T-helper 22 cell (primary cell): ENCODE results near the gene LRP11.

ENCODE experiments used
- DNase-seq: peaks from one replicate; pipeline ENCODE4 v3.0.0-alpha.2; 2020; ENCODE audit warnings: low read depth

LRP11 gene

DNA sequence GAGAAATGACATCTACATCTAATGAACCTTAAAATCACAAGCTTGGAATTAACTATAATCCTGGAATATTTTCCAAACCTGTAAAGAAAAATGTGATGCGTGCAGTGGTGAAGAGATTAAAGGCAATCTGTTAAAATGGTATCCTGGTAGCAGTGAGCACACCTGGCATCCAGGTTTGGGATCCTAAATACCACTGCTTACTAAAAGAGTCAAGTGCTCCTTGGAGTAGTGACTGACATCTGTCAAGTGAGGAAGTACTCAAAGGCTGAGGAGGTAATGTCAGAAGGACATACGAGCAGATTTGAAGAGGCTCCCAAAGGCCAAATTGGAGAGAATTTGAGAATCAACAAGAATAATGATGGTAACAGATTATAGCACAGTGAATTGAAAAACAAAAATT, 81.8 kb downstream of the LRP11 start:
- no peak for DNase-seq

DNA sequence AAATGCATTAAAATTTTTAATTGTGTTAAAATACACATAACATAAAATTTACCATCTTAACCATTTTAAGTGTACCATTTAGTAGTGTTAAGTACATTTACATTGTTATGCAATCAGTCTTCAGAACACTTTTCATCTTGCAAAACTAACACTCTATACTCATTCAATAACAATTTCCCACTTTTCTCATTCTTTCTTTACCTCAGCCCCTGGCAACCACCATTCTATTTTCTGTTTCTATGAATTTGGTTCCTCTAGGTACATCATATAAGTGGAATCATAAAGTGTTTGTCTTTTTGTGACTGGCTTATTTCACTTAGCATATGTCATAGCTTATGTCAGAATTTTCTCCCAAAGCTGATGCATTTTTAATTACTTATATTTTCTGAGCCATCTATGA, 82.4 kb downstream of the LRP11 start:
- no peak for DNase-seq

DNA sequence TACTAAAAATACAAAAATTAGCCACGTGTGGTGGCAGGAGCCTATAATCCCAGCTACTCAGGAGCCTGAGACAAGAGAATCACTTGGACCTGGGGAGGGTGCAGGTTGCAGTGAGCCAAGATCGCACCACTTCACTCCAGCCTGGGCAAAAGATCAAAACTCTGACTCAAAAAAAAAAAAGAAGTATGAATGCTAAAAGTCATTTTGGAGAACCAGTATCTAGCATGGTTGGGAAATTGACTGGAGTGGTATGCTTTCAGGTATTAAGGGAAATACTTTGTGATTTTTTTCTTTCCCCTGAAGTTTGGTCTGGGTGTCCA, 84.6 kb downstream of the LRP11 start:
- no peak for DNase-seq

DNA sequence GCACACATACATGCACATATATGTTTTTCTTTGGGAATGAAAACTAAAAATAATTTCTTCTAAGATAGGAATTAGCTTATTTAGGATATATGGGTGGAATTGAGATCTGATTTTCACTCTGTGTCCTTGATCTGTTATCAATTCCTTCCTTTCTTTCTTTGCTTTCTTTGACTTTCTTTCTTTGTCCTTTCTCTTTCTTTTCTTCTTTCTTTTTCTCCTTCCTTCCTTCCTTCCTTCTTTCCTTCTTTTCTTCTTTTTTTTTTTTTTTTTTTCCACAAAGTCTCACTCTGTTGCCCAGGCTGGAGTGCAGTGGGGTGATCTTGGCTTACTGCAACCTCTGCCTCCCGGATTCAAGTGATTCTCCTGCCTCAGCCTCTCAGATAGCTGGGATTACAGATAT, 86.5 kb downstream of the LRP11 start:
- DNase-seq = no peak

DNA sequence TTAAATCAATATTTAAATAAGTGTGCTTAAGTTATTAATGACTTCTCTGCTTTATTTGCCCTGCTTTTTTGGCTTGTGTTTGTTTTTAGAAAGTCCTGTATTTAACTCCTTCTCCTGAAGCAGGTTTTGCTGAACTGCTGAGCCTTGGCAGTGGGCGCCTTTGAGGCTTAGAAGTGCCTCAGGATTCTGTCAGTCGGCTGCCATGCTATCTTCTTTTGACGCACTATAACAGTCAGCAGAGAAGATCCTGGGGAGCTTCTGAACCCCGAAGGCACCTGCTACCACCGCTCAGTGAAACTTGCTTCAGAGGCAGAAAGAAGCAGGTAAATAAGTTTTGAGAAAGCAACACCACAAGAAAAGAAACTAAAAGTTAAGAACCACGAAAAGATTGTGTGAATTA, 92.2 kb downstream of the LRP11 start:
- DNase-seq = no peak

DNA sequence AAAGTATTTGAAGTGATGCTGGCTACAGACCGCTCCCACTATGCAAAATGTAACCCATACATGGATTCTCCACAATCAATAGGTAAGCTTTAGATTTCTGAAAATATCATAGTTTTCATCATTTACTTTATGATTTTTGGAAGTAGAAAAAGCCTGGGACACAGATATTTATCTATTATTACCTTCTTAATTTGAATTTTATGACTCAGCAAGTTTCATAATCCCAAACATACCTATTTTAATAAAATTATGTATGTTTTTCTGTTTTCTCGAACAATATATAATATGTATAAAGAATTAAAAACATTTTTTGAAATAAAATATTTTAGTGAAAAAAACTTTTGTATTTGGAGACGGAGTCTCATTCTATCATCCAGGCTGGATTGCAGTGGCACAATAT, 93.0 kb downstream of the LRP11 start:
- no peak for DNase-seq

DNA sequence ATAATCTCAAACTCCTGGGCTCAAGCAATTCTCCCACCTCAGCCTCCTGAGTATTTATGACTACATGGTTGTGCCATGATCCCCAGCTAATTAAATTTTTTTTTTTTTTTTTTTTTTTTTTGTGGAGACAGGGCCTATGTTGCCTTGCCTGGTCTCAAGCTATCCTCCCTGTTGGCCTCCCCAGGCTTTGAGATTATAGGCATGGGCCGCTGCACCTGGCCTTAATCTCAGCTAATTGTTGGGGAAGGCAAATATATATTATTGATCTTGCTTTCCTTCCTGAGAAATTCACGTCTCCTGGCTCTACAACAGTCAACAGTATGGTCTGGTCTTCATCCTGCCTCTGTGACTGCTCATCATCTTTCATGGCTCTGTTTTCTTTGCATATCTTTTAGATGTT, 94.5 kb downstream of the LRP11 start:
- DNase-seq = no peak
